ENCODE results near the gene ARG1. TPM values are rescaled to one million over a fixed set of nuclear protein-coding genes. Genes with fewer than 3 reads are reported as not detected.

Gene ARG1
- total RNA-seq, 1 donor from 2014 or later = not detected

- TF ChIP-seq EZH2 (IDR thresholded peaks at IDR 0.05) (no peak), CTCF (IDR thresholded peaks at IDR 0.05) (no peak), EZH2phosphoT487 (IDR thresholded peaks at IDR 0.05) (no peak)
- Histone ChIP-seq H4K20me1 (ENCODE audit: low read depth) (no peaks in the 10 kb centered on the region), H3K4me2 (no peak overlapping the region), H3K79me2 (ENCODE audit: low read depth) (no peaks in the 10 kb centered on the region), H3K27ac (no peak overlapping the region), H3F3A (ENCODE audit: low read depth) (no peaks in the 10 kb centered on the region), H3K9me3 (ENCODE audit: low read depth) (no peaks in the 10 kb centered on the region), H3K4me1 (no peaks in the 10 kb centered on the region), H3K9ac (no peak overlapping the region), H2AFZ (replicated peaks) (no peak overlapping the region), H3K36me3 (no peaks in the 10 kb centered on the region), H3K27me3 (no peaks in the 10 kb centered on the region), H3K4me3 (no peak overlapping the region)
- H3K4me1 Mint-ChIP-seq = no peaks in the 10 kb centered on the region
- H3K27ac Mint-ChIP-seq = no peak overlapping the region
- no peak overlapping the region for H3K4me3 Mint-ChIP-seq
- no peaks in the 10 kb centered on the region for H3K27me3 Mint-ChIP-seq (ENCODE audit: insufficient read depth, low read depth)
- H3K36me3 Mint-ChIP-seq = peaks cover 5% of the 10 kb centered on the region
- no peaks in the 10 kb centered on the region for H3K9me3 Mint-ChIP-seq
- DNase-seq (ENCODE audit: low spot score) = no peak
These were observed 1.1 kb downstream of the ARG1 start for GRCh38 chr6:131574133-131574532.

DNA sequence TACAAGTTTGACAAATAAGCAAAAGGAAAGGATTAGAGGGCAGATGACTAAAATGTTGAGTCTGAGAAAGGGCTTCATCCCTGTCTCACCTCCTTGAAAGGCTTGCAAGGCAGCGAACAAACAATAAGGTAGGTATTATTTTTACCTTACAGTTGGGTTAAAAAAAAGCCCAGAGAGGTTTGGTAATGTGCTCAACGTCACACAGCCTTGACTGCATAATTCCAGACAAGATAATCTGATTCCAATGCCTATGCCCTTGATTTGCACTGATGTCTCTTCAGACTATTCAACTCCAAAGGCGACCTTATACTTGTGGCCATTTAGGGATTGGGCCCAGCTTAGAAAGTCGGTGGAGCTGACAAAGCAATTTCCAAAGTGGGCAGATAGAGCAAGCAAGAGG is 1.7 kb downstream of the ARG1 start:
- Histone ChIP-seq H2AFZ (replicated peaks) (no peak overlapping the region), H3K9me3 (ENCODE audit: low read depth) (no peaks in the 10 kb centered on the region), H3K79me2 (ENCODE audit: low read depth) (no peaks in the 10 kb centered on the region), H3K36me3 (no peaks in the 10 kb centered on the region), H3K4me1 (no peaks in the 10 kb centered on the region), H4K20me1 (ENCODE audit: low read depth) (no peaks in the 10 kb centered on the region), H3K4me2 (no peak overlapping the region), H3F3A (ENCODE audit: low read depth) (no peaks in the 10 kb centered on the region), H3K27ac (no peak overlapping the region), H3K4me3 (no peak overlapping the region), H3K9ac (no peak overlapping the region), H3K27me3 (no peaks in the 10 kb centered on the region)
- peaks cover 5% of the 10 kb centered on the region for H3K36me3 Mint-ChIP-seq
- DNase-seq (ENCODE audit: low spot score) = no peak
- H3K4me1 Mint-ChIP-seq = no peaks in the 10 kb centered on the region
- TF ChIP-seq EZH2phosphoT487 (IDR thresholded peaks at IDR 0.05) (no peak), CTCF (IDR thresholded peaks at IDR 0.05) (no peak), EZH2 (IDR thresholded peaks at IDR 0.05) (no peak)
- H3K4me3 Mint-ChIP-seq = no peak overlapping the region
- H3K27me3 Mint-ChIP-seq (ENCODE audit: insufficient read depth, low read depth) = no peaks in the 10 kb centered on the region
- no peak overlapping the region for H3K27ac Mint-ChIP-seq
- H3K9me3 Mint-ChIP-seq = no peaks in the 10 kb centered on the region

DNA sequence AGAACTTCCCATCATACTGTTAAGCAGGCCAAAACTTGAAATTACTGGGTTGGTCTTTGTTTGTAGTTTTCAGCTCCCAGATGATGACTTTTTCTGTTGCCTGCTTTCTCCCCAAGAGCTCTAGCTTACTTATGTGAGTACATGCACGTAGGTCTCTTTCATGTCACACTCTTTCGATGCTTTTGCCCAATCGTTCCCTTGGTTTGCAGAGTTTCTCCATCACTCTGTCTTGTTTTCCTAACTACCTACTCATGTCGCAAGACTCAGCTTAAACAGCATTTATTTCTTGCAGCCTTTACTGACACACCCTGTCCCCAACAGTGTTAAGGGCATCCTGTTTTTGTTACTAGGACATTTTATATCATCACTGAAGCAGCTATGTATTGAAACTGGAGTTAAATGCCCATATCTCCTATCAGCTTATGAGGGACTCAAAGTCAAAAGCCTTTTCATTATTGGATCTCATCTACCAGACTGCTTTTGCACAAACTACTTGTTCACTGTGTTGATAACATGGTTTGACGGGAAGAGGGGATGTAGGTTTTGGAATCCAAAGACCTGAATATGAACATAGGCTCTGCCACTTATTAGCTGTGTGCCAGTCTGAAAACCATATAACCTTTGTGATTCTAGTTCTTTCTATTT is 2.9 kb downstream of the ARG1 start:
- H3K27ac ChIP-seq = no peak overlapping the region
- H3K4me1 Mint-ChIP-seq = no peaks in the 10 kb centered on the region
- DNase-seq (ENCODE audit: low spot score) = no peak
- no peaks in the 10 kb centered on the region for H3F3A ChIP-seq (ENCODE audit: low read depth)
- H3K4me1 ChIP-seq = no peaks in the 10 kb centered on the region
- H3K36me3 ChIP-seq = no peaks in the 10 kb centered on the region
- H2AFZ ChIP-seq (replicated peaks) = no peak overlapping the region
- TF ChIP-seq EZH2 (IDR thresholded peaks at IDR 0.05) (no peak), CTCF (IDR thresholded peaks at IDR 0.05) (no peak), EZH2phosphoT487 (IDR thresholded peaks at IDR 0.05) (no peak)
- no peaks in the 10 kb centered on the region for H3K27me3 ChIP-seq
- no peaks in the 10 kb centered on the region for H3K79me2 ChIP-seq (ENCODE audit: low read depth)
- no peak overlapping the region for H3K4me3 Mint-ChIP-seq
- H3K27me3 Mint-ChIP-seq (ENCODE audit: insufficient read depth, low read depth) = no peaks in the 10 kb centered on the region
- no peak overlapping the region for H3K27ac Mint-ChIP-seq
- no peaks in the 10 kb centered on the region for H4K20me1 ChIP-seq (ENCODE audit: low read depth)
- no peak overlapping the region for H3K4me2 ChIP-seq
- no peaks in the 10 kb centered on the region for H3K9me3 ChIP-seq (ENCODE audit: low read depth)
- no peak overlapping the region for H3K4me3 ChIP-seq
- no peaks in the 10 kb centered on the region for H3K9me3 Mint-ChIP-seq
- peaks cover 9% of the 10 kb centered on the region for H3K36me3 Mint-ChIP-seq
- H3K9ac ChIP-seq = no peak overlapping the region
